K562 (cell line): ENCODE results near the gene SERINC3. TPM values are rescaled to one million over a fixed set of nuclear protein-coding genes. Genes with fewer than 3 reads are reported as not detected.

Source experiments
- CREBBP ChIP-seq: IDR thresholded peaks from one replicate; pipeline ENCODE4 v1.6.1; 2012; ENCODE audit warnings: low read depth, mild to moderate bottlenecking, control low read depth, inconsistent platforms, low read length
- DACH1 ChIP-seq: fragments of 450-650 bp; IDR thresholded peaks from 2 replicates; pipeline ENCODE4 v1.6.1; 2018; ENCODE audit not compliant: partially characterized antibody
- DEAF1 ChIP-seq: fragments of 450-650 bp; formaldehyde crosslinking; IDR thresholded peaks from 2 replicates; pipeline ENCODE4 v1.4.0; 2020; ENCODE audit warnings: mild to moderate bottlenecking, moderate library complexity
- HMG20A ChIP-seq: fragments of 450-650 bp; formaldehyde crosslinking; conservative IDR thresholded peaks from 2 replicates; pipeline ENCODE4 v1.4.0; 2020; ENCODE audit warnings: mild to moderate bottlenecking, mixed read lengths
- MEF2A ChIP-seq: IDR thresholded peaks from 2 replicates; pipeline ENCODE4 v1.6.1; 2011; ENCODE audit warnings: low read depth, mild to moderate bottlenecking, low read length, moderate library complexity; ENCODE audit not compliant: control insufficient read depth
- MIER1 ChIP-seq: fragments of 450-650 bp; IDR thresholded peaks from 2 replicates; pipeline ENCODE4 v1.6.1; 2016; ENCODE audit warnings: antibody characterized with exemption, mild to moderate bottlenecking, low read depth
- MTF1 ChIP-seq: fragments of 250-450 bp; sonication (Bioruptor Pico); IDR thresholded peaks from 2 replicates; pipeline ENCODE4 v1.9.0; 2021; ENCODE audit warnings: moderate library complexity, mild to moderate bottlenecking, inconsistent platforms, borderline replicate concordance
- NBN ChIP-seq: fragments of 450-650 bp; IDR thresholded peaks from 2 replicates; pipeline ENCODE4 v1.6.1; 2016; ENCODE audit warnings: low read depth, mild to moderate bottlenecking
- THRB ChIP-seq: fragments of 450-650 bp; formaldehyde crosslinking; conservative IDR thresholded peaks from 2 replicates; pipeline ENCODE4 v1.4.0; 2022; ENCODE audit warnings: mild to moderate bottlenecking, missing genetic modification characterization
- XRCC3 ChIP-seq: fragments of 450-650 bp; IDR thresholded peaks from 2 replicates; pipeline ENCODE4 v1.6.1; 2017; ENCODE audit warnings: mild to moderate bottlenecking, moderate library complexity
- ZNF3 ChIP-seq: fragments of 250-450 bp; sonication (Bioruptor Pico); IDR thresholded peaks from 2 replicates; pipeline ENCODE4 v1.5.0; 2021; ENCODE audit warnings: mild to moderate bottlenecking, moderate library complexity
- ZNF583 ChIP-seq: fragments of 250-450 bp; sonication (Bioruptor Pico); IDR thresholded peaks from 2 replicates; pipeline ENCODE4 v1.4.0; 2020
- ZNF592 ChIP-seq: fragments of 450-650 bp; IDR thresholded peaks from 2 replicates; pipeline ENCODE4 v1.6.1; 2017; ENCODE audit warnings: antibody characterized with exemption, mild to moderate bottlenecking
- ZNF717 ChIP-seq: fragments of 250-450 bp; sonication (Bioruptor Pico); IDR thresholded peaks from 2 replicates; pipeline ENCODE4 v1.5.0; 2021
- polyA plus RNA-seq, 8 experiments: library from polyadenylated mRNA; depleted of rRNA in 4 of 8; stranded (reverse) in 5 of 8; unstranded in 3 of 8; fragments of >200 nt; fragmentation: Nextera tagmentation in 2 of 8; fragmentation: Illumina TruSeq in 1 of 8; extraction: Ambion mirVana in 2 of 8; extraction: Trizol in 1 of 8; gene quantifications; 2 replicates each; pipeline versions ENCODE4 v1.2.1 to v1.2.3, GENCODE V29; 2011 to 2014; ENCODE audit warnings: inconsistent platforms in 1 of 8, missing spikeins in 1 of 8
- total RNA-seq, 7 experiments: library from RNA; depleted of rRNA in 6 of 7; stranded (reverse); fragments of >200 nt in 6 of 7; fragmentation: Illumina TruSeq in 2 of 7; extraction: Trizol in 2 of 7; gene quantifications; 2 replicates each; pipeline versions ENCODE4 v1.2.1 to v1.2.3, GENCODE V29; 2011 to 2021; ENCODE audit warnings: low replicate concordance in 1 of 7

The SERINC3 gene
- total and polyA plus RNA-seq, 9 of the 15 experiments (the other 6 are each of a cell fraction or from before 2014, with no cell fraction given) = 24.7 to 107 (median 48.8) TPM

- TF ChIP-seq THRB (CRISPR knock-in tag) = peak; percentile 78
- TF ChIP-seq ZNF3 (CRISPR knock-in tag) = 0 out of 2 replicates have a peak, but pooled peaks have one; percentile 20
- TF ChIP-seq DACH1 = no peak
- TF ChIP-seq MTF1 (CRISPR knock-in tag) = no peak
- no peak for TF ChIP-seq MEF2A
- TF ChIP-seq ZNF592 = peak; percentile 66
- TF ChIP-seq XRCC3 = no peak
- TF ChIP-seq ZNF583 (CRISPR knock-in tag) = 0 out of 2 replicates have a peak, but pooled peaks have one; percentile 26
- no peak for TF ChIP-seq DEAF1 (CRISPR knock-in tag)
- TF ChIP-seq MIER1 = no peak
- no peak for TF ChIP-seq ZNF717 (CRISPR knock-in tag)
- TF ChIP-seq HMG20A (CRISPR knock-in tag) = no peak
- no peak for TF ChIP-seq NBN
- TF ChIP-seq CREBBP = no peak
Observed at GRCh38 chr20:44475694-44476560, 45.9 kb downstream of the SERINC3 start, which contains the start of gene TTPAL (continued).
